Ammon's horn (tissue), 1 donor: ENCODE results near the gene TRAK1.
"Not testable (repeated sequence)": the region's sequence is repeated elsewhere in the genome, so short reads cannot be mapped to it uniquely, and the experiment has no call there.

ENCODE experiments used
- DNase-seq: peaks from one replicate; pipeline ENCODE4 v3.0.0-alpha.2; 2016; ENCODE audit warnings: low spot score

TRAK1 gene

DNA sequence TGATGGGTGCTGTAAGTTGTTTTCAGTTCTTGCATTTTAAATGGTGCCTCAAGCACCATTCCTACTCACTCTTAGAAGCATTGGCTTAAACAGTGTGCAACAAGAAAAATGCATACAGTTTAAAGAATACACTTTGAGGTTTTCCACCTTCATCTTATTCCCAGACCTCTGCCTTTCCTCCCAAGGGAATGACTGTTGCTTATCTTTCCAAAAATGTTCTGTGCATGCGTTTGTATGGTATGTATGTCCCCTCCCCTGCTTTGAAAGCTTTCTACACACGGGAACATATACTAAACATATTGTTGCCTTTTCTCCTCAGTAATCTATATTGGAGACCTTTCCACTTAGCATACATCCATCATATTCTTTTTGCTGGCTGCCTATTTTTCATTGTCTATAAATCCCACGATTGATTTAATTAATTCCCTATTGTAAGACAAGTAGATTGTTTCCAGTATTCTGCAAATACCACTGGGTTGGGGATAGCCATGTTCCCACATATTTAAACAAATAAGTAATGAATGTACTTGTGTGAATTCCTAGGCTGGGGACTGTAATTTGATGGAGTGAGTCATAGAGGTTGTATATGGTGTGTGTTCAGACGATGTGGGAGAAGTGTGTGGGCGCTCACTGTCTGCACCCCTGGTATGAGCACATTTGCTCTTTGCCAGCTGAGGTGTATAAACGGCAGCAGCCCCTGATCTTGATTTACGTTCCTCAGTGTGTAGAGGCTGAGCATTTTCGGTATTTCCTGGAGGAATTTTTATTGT, 5.8 kb downstream of the TRAK1 start:
- no peak for DNase-seq

- DNase-seq: no peak
These were observed 6.4 kb downstream of the TRAK1 start for GRCh38 chr3:42097566-42097946.

DNA sequence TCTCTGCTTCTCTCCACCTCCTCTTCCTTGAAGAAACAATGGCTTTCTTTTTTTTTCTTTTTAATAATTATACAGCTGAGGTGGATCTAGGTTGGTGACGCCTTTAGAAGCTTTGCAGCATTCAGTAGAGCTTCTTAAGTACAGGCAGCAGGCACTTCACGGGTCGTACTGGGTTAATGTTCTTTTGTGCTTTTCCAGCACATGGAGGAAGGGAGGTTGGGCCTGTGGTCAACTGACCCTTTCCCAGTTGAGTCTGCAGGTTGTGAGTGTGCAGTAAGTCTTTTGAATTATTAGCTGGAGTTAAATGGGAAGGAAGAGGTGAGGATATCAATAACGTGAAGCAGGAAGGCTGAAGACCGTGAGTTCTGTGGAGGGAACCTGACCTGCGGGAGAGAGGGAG, 7.0 kb downstream of the TRAK1 start:
- DNase-seq: no peak

GRCh38 chr3:42099020-42099765, 8.0 kb downstream of the TRAK1 start:
- no peak for DNase-seq

GRCh38 chr3:42101048-42101447, 9.9 kb downstream of the TRAK1 start:
- DNase-seq: peak; percentile 72

GRCh38 chr3:42101481-42101880, 10.3 kb downstream of the TRAK1 start:
- no peak for DNase-seq

GRCh38 chr3:42102571-42102970, 11.4 kb downstream of the TRAK1 start:
- DNase-seq: no peak

- not testable (repeated sequence) for DNase-seq
These were observed 12.9 kb downstream of the TRAK1 start for GRCh38 chr3:42103921-42104665.

DNA sequence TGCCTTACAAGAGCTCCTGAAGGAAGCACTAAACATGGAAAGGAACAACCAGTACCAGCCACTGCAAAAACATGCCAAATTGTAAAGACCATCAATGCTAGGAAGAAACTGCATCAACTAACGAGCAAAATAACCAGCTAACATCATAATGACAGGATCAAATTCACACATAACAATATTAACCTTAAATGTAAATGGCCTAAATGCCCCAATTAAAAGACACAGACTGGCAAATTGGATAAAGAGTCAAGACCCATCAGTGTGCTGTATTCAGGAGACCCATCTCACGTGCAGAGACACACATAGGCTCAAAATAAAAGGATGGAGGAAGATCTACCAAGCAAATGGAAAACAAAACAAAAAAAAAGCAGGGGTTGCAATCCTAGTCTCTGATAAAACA, 14.8 kb downstream of the TRAK1 start:
- DNase-seq: not testable (repeated sequence)

DNA sequence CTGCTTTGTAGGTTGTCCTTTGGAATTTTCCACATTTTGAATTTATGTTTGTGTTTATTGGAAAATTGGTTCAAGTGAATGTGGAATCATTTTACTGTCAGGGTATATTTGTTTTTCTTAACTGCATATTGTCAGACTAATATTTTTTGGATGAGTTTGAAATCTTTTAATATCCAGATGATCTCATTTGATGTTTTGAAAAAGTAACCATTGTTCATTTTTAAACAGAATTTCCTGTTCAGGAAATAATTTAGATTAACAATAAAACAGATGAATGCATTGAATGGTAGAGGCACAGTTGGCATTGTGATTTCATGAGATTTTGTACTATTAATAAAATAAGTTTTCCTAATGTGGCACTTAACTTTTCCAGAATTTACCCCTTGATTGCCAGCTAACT, 15.5 kb downstream of the TRAK1 start:
- DNase-seq: no peak

GRCh38 chr3:42110631-42111030, 19.5 kb downstream of the TRAK1 start:
- no peak for DNase-seq

GRCh38 chr3:42114130-42114725, 23.1 kb downstream of the TRAK1 start:
- DNase-seq: no peak

DNA sequence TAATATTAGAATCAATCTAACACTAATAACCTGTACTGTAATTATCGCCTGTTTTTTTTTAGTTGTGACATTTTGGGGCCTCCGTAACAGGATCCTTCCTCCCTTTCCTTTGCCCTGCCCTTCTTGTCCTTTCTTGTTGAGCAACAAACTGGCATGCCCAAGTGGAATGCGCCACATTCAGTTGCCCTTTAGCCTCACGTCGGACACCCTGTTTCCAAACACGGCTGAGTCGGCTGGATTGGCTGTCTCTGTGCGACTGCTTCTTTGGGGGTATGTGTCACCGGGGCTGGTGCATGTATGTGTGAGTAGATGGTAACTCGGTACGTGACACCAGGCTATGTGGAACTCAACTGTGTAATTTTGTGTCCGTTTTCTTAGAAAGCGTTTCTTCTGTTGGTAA, 24.1 kb downstream of the TRAK1 start:
- no peak for DNase-seq

GRCh38 chr3:42115946-42116345, 24.8 kb downstream of the TRAK1 start:
- no peak for DNase-seq

GRCh38 chr3:42116466-42116865, 25.3 kb downstream of the TRAK1 start:
- DNase-seq: no peak

- DNase-seq: peak; percentile 60
These were observed 26.2 kb downstream of the TRAK1 start for GRCh38 chr3:42117175-42118008.

GRCh38 chr3:42118762-42119361, 27.7 kb downstream of the TRAK1 start:
- DNase-seq: peak; percentile 75

DNA sequence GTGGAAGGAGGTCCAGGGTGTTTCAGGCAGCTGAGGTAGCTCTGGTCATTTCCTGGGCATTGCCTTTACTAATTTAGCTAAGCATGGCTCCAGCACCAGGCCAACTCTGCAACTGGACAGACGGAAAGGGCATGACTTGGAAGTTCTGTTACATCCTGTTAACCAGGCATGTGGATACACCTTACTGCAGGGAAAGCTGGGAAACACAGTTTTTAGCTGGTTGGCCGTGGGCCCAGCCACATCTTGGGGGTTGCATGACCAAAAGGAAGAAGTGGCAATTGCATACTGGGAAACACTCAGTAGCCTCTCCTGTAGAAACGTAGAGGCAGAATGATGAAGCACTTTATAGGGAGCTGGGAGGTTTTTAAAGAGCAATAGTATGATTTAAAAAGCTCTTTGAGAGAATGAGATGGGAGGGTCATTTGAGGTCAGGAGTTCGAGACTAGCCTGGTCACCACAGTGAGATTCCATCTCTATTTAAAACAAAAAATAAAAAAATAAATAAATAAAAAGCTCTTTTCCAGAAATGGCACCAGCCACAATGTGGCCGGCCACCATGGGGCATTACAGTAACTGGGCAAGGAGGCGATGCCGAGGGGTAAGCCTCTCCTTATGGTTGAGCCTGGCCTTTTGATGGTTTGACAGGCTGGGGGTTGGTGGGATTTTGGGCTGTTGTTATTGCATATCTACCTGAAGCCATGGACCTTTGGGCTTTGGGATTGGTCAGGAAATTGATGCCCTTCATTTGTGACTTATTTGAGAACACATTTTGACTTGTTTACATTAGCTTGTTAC, 28.6 kb downstream of the TRAK1 start:
- DNase-seq: no peak

DNA sequence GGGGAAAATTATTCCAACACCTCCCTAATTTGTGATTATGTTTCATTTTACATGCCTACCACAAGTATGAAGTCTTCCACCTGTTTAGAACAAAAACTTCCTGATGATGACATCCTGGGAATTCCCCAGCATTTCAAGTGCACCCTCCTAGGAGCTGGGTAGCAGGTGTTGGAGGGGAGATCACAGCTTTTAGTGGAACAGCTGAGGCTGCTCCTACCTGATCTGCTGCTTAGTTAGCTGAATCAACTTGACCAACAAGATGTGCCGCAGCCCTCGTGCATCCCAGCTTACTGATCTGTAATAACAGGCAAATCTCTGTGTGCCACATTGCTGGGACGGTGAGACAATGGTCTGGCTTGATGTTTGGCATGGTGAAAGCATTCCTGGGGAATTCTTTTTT, 29.7 kb downstream of the TRAK1 start:
- DNase-seq: no peak
